ENCODE results near the gene L3MBTL2.
"Not testable (repeated sequence)": the region's sequence is repeated elsewhere in the genome, so short reads cannot be mapped to it uniquely, and the experiment has no call there.

L3MBTL2 gene

DNA sequence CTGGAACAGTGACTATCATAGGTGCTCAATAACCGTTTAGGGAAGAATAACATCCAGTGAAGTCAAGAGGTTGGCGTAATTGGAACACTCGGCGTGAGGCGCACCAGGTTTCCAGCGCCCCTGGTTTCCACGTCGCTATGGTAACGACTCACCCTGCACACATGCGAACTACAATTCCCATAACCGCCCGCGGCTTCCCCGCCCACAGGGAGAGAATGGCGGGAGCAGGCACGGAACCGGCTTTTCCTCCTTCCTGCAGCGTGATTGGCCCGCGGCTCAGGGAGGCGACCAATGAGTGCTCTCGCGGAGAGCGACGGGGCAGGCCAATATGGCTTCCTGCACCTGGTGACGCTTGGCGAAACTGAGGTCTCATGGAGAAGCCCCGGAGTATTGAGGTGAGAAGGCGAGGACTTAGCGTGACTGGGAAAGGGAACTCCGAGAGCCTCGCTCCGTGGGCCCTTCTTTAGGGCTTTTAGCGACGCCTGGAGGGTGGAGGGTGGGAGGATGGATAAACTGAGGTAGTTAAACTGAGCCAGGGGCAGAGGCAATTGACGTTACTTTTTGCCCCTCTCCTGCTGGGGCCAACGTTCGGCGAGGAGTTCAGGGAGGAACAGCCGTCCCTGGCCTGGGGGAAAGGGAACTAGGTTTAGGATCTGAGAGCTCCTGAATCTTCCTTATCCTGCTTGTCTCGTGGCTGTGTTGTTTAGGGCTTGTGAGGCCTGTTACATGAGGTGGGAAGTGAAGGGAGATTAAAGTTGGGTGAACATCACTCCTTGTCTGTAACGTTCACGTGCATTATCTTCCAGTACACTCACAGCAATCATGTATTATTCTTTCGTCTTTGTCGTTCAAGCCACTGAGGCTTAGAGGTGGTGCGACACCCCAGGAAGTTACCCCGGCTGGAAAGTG lies at the start of gene L3MBTL2:
TSS of gene L3MBTL2 (plus strand) at position 321 of the 909 bp plus-strand sequence. CDS start at position 372, 51 bp downstream.
- peak; percentile 57 for TF ChIP-seq POLR2A (IDR thresholded peaks at IDR 0.05; ENCODE audit: low read depth, low read length)
- peak; percentile 81 for FAIRE-seq
- DNase-seq (ENCODE audit: insufficient read length, low spot score) = peak; percentile 94

DNA sequence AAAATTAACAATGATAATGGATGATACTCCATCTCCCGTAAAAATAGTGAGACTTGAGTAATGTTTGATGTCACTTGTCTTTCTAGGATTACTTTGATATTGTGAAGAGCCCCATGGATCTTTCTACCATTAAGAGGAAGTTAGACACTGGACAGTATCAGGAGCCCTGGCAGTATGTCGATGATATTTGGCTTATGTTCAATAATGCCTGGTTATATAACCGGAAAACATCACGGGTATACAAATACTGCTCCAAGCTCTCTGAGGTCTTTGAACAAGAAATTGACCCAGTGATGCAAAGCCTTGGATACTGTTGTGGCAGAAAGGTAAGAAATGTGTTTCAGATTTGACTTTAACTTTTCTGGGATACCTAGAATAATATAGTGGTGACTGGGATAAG lies 48.0 kb upstream of the L3MBTL2 start:
- TF ChIP-seq POLR2A (IDR thresholded peaks at IDR 0.05; ENCODE audit: low read depth, low read length) = no peak
- DNase-seq (ENCODE audit: insufficient read length, low spot score) (no peak), FAIRE-seq (no peak)

DNA sequence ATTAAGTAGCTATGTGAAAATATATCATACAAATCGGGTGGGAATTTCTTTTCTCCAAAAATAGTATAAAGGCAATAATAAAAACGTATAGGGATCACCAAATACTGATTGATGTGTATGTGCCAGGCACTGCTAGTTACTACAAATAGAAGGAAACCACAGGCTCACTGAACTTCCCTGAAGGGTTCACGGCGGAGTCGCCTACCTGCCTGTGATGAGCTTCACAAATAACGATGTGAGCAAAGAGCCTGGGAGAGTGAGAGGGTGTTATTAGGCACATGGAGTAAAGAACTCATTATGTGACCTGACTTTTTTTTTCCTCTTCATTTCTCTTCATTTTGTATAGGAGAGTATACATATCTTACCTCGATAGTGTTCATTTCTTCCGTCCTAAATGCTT lies 36.0 kb upstream of the L3MBTL2 start:
- TF ChIP-seq POLR2A (IDR thresholded peaks at IDR 0.05; ENCODE audit: low read depth, low read length) = no peak
- FAIRE-seq (no peak), DNase-seq (ENCODE audit: insufficient read length, low spot score) (no peak)

DNA sequence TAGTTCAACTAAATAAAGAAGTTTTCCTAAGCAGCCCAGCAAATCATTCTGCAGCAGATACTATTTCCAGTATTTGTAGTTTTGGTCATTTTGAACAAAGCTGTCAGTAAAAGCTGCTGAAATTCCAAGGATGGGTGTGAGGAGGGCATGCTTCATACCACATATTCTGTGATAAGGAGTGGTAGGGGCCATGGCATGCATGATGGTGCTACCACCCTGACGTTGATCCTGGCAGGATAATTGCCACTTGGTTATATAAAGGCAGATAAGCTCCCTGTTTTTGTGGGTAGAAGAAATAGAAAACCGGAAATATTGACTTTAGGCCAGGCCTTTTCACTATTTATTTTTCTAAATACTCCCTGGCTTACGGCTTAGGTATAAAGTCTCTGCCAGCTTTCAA lies 33.1 kb upstream of the L3MBTL2 start:
- no peak for DNase-seq (ENCODE audit: insufficient read length, low spot score)
- no peak for FAIRE-seq
- no peak for TF ChIP-seq POLR2A (IDR thresholded peaks at IDR 0.05; ENCODE audit: low read depth, low read length)

DNA sequence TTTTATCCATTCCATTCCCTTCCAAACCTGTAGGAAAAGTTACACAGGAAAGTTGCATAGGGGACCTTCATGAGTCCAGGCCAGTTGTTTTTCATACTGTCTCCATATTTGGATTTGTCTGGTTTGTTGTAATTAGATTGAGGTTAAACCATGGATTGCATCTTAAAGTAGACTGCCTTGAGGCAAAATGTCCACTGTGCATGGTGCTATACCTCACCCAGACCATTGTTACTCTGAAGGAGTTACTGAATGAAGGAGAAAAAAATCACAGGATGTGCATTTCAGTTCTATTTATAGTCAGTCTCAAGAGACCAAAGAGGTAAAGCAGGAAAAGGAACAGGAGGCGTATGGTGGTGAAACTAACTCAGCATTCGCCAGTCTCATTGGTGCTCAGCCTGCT lies 29.6 kb upstream of the L3MBTL2 start:
- FAIRE-seq (no peak), DNase-seq (ENCODE audit: insufficient read length, low spot score) (no peak)
- no peak for TF ChIP-seq POLR2A (IDR thresholded peaks at IDR 0.05; ENCODE audit: low read depth, low read length)

DNA sequence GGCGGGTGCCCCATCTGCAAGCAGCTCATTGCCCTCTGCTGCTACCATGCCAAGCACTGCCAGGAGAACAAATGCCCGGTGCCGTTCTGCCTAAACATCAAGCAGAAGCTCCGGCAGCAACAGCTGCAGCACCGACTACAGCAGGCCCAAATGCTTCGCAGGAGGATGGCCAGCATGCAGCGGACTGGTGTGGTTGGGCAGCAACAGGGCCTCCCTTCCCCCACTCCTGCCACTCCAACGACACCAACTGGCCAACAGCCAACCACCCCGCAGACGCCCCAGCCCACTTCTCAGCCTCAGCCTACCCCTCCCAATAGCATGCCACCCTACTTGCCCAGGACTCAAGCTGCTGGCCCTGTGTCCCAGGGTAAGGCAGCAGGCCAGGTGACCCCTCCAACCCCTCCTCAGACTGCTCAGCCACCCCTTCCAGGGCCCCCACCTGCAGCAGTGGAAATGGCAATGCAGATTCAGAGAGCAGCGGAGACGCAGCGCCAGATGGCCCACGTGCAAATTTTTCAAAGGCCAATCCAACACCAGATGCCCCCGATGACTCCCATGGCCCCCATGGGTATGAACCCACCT lies 28.0 kb upstream of the L3MBTL2 start:
- no peak for FAIRE-seq
- no peak for TF ChIP-seq POLR2A (IDR thresholded peaks at IDR 0.05; ENCODE audit: low read depth, low read length)
- no peak for DNase-seq (ENCODE audit: insufficient read length, low spot score)

DNA sequence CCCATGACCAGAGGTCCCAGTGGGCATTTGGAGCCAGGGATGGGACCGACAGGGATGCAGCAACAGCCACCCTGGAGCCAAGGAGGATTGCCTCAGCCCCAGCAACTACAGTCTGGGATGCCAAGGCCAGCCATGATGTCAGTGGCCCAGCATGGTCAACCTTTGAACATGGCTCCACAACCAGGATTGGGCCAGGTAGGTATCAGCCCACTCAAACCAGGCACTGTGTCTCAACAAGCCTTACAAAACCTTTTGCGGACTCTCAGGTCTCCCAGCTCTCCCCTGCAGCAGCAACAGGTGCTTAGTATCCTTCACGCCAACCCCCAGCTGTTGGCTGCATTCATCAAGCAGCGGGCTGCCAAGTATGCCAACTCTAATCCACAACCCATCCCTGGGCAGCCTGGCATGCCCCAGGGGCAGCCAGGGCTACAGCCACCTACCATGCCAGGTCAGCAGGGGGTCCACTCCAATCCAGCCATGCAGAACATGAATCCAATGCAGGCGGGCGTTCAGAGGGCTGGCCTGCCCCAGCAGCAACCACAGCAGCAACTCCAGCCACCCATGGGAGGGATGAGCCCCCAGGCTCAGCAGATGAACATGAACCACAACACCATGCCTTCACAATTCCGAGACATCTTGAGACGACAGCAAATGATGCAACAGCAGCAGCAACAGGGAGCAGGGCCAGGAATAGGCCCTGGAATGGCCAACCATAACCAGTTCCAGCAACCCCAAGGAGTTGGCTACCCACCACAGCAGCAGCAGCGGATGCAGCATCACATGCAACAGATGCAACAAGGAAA lies 27.3 kb upstream of the L3MBTL2 start:
- no peak for FAIRE-seq
- no peak for TF ChIP-seq POLR2A (IDR thresholded peaks at IDR 0.05; ENCODE audit: low read depth, low read length)
- no peak for DNase-seq (ENCODE audit: insufficient read length, low spot score)

DNA sequence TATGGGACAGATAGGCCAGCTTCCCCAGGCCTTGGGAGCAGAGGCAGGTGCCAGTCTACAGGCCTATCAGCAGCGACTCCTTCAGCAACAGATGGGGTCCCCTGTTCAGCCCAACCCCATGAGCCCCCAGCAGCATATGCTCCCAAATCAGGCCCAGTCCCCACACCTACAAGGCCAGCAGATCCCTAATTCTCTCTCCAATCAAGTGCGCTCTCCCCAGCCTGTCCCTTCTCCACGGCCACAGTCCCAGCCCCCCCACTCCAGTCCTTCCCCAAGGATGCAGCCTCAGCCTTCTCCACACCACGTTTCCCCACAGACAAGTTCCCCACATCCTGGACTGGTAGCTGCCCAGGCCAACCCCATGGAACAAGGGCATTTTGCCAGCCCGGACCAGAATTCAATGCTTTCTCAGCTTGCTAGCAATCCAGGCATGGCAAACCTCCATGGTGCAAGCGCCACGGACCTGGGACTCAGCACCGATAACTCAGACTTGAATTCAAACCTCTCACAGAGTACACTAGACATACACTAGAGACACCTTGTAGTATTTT lies 26.6 kb upstream of the L3MBTL2 start:
- TF ChIP-seq POLR2A (IDR thresholded peaks at IDR 0.05; ENCODE audit: low read depth, low read length) = no peak
- DNase-seq (ENCODE audit: insufficient read length, low spot score) (no peak), FAIRE-seq (no peak)

DNA sequence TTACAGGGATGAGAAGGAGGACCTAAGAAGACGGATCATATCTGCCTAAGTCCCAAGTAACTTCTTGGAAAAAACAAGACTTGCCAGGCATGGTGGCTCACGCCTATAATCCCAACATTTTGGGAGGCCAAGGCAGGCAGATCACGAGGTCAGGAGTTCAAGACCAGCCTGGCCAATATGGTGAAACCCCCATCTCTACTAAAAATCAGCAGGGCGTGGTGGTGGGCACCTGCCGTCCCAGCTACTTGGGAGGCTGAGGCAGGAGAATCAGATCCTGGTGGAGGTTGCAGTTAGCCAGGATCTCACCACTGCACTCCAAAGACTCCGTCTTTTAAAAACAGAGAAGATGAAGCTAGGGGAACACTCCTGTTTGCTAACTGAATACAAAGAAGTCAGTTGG lies 24.8 kb upstream of the L3MBTL2 start:
- not testable (repeated sequence) for FAIRE-seq

DNA sequence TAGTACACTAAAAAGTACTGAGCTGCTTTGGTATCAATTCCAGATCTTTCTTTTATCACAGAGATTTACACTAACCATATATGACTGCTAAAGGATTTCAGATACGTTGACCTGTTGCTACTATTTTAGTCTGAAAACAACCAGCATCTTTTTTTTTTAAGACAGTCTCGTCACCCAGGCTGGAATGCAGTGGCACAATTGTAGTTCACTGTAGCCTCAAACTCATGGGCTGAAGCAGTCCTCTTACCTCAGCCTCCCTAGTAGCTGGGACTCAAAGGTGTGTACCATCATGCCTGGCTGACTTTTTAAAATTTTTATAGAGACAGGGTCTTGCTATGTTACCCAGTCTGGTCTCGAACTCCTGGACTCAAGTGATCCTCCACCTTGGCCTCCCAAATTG lies 24.2 kb upstream of the L3MBTL2 start:
- TF ChIP-seq POLR2A (IDR thresholded peaks at IDR 0.05; ENCODE audit: low read depth, low read length) = no peak
- DNase-seq (ENCODE audit: insufficient read length, low spot score) (no peak), FAIRE-seq (no peak)

More for the DNA sequence above, 24.8 kb upstream of the L3MBTL2 start:
- DNase-seq (ENCODE audit: insufficient read length, low spot score) = not testable (repeated sequence)

DNA sequence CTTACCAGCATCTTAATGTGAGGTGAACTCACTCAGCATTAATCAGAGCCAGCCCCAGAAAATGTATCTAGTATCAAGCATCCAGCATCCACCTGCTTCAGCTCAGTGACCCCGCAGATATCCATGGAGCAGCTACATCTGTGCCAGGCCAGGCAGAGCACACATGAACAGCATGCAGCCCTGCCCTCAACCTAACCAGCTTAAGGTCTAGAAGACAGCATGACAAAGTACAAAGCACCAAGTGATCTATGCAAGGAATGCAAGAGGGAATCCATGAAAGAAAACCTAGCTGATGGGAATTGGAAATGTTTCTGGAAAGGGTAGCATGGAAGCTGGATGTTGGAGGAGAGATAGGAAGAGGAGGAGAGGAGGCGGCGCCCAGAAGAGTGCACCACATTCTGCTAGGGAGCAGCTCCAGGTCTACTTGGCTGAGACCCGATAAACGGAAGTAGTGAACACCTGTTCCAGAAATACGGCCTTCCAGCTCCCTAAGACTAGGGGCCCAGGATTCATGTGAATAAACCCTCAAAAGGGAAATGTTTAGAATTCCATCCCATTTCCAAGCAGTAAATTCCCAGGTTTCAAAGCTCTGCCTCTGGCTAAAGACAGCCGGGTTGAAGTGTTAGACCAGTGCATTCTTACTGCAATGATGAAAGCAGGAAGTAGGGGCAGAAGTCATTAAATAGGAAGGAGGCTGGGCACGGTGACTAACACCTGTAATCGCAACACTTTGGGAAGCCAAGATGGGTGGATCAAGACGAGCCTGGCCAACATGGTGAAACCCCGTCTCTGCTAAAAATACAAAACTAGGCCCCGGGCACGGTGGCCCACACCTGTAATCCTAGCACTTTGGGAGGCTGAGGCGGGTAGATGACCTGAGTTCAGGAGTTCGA lies 23.5 kb upstream of the L3MBTL2 start:
- FAIRE-seq (no peak), DNase-seq (ENCODE audit: insufficient read length, low spot score) (no peak)
- no peak for TF ChIP-seq POLR2A (IDR thresholded peaks at IDR 0.05; ENCODE audit: low read depth, low read length)

DNA sequence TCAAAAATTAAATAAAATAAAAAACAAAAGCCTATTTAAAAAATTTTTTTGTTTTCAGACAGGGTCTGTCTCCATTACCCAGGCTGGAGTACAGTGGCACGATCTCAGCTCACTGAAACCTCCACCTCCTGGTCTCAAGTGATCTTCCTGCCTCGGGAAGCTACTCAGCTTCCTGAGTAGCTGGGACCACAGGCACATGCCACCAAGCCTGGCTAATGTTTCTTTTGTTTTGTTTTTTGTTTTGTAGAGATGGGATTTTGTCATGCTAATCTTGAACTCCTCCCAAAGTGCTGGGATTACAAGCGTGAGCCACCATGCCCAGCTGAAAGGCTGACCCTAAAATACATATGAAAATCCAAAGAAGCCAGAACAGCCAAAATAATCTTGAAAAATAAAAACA lies 20.4 kb upstream of the L3MBTL2 start:
- TF ChIP-seq POLR2A (IDR thresholded peaks at IDR 0.05; ENCODE audit: low read depth, low read length) = no peak
- FAIRE-seq (no peak), DNase-seq (ENCODE audit: insufficient read length, low spot score) (no peak)

DNA sequence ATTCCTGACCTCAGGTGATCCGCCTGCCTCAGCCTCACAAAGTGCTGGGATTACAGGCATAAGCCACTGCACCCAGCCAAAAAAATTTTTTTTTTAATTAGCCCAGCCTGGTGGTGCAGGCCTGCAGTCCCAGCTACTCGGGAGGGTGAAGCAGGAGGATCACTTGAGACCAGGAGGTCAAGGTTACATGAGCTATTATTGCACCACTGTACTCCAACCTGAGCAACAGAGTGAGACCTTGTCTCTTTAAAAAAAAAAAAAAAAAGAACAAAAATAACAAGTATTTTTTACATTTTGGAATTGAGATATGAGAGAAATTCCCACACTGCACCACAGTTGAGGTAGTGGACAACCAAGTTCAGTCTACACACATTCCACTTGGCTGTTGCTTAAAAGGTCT lies 13.6 kb upstream of the L3MBTL2 start:
- no peak for TF ChIP-seq POLR2A (IDR thresholded peaks at IDR 0.05; ENCODE audit: low read depth, low read length)
- FAIRE-seq (no peak), DNase-seq (ENCODE audit: insufficient read length, low spot score) (no peak)

Data from H54 (cell line).